HG02884 (cell line): ENCODE data around the gene SHISA9.

Source experiments
- ATAC-seq: cut with Tn5 transposase; IDR thresholded peaks from one replicate; pipeline ENCODE4 v1.9.1; 2021; ENCODE audit warnings: mild to moderate bottlenecking, moderate library complexity; ENCODE audit not compliant: unreplicated experiment

The SHISA9 gene

GRCh38 chr16:13244770-13245169, 343.4 kb downstream of the SHISA9 start:
- ATAC-seq = no peak

- ATAC-seq = no peak
These were observed 344.4 kb downstream of the SHISA9 start for GRCh38 chr16:13245713-13246377.

- no peak for ATAC-seq
These were observed 353.7 kb downstream of the SHISA9 start for GRCh38 chr16:13254998-13255614.

- ATAC-seq = no peak
These were observed 361.1 kb downstream of the SHISA9 start for GRCh38 chr16:13262270-13263090.

GRCh38 chr16:13264749-13265552, 363.6 kb downstream of the SHISA9 start:
- no peak for ATAC-seq

GRCh38 chr16:13269359-13269758, 368.0 kb downstream of the SHISA9 start:
- ATAC-seq = no peak

- ATAC-seq = no peak
These were observed 368.6 kb downstream of the SHISA9 start for GRCh38 chr16:13269905-13270528.

- no peak for ATAC-seq
These were observed 369.2 kb downstream of the SHISA9 start for GRCh38 chr16:13270602-13271001.

GRCh38 chr16:13289515-13289914, 388.1 kb downstream of the SHISA9 start:
- ATAC-seq = no peak
